Measurements from ENCODE around the gene ATAD5. TPM values are rescaled to one million over a fixed set of nuclear protein-coding genes. Genes with fewer than 3 reads are reported as not detected.

ATAD5 gene, protein sequence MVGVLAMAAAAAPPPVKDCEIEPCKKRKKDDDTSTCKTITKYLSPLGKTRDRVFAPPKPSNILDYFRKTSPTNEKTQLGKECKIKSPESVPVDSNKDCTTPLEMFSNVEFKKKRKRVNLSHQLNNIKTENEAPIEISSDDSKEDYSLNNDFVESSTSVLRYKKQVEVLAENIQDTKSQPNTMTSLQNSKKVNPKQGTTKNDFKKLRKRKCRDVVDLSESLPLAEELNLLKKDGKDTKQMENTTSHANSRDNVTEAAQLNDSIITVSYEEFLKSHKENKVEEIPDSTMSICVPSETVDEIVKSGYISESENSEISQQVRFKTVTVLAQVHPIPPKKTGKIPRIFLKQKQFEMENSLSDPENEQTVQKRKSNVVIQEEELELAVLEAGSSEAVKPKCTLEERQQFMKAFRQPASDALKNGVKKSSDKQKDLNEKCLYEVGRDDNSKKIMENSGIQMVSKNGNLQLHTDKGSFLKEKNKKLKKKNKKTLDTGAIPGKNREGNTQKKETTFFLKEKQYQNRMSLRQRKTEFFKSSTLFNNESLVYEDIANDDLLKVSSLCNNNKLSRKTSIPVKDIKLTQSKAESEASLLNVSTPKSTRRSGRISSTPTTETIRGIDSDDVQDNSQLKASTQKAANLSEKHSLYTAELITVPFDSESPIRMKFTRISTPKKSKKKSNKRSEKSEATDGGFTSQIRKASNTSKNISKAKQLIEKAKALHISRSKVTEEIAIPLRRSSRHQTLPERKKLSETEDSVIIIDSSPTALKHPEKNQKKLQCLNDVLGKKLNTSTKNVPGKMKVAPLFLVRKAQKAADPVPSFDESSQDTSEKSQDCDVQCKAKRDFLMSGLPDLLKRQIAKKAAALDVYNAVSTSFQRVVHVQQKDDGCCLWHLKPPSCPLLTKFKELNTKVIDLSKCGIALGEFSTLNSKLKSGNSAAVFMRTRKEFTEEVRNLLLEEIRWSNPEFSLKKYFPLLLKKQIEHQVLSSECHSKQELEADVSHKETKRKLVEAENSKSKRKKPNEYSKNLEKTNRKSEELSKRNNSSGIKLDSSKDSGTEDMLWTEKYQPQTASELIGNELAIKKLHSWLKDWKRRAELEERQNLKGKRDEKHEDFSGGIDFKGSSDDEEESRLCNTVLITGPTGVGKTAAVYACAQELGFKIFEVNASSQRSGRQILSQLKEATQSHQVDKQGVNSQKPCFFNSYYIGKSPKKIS (N-terminal part only)
- total RNA-seq = 0.34 and 0.64 TPM in 2 replicates

DNA sequence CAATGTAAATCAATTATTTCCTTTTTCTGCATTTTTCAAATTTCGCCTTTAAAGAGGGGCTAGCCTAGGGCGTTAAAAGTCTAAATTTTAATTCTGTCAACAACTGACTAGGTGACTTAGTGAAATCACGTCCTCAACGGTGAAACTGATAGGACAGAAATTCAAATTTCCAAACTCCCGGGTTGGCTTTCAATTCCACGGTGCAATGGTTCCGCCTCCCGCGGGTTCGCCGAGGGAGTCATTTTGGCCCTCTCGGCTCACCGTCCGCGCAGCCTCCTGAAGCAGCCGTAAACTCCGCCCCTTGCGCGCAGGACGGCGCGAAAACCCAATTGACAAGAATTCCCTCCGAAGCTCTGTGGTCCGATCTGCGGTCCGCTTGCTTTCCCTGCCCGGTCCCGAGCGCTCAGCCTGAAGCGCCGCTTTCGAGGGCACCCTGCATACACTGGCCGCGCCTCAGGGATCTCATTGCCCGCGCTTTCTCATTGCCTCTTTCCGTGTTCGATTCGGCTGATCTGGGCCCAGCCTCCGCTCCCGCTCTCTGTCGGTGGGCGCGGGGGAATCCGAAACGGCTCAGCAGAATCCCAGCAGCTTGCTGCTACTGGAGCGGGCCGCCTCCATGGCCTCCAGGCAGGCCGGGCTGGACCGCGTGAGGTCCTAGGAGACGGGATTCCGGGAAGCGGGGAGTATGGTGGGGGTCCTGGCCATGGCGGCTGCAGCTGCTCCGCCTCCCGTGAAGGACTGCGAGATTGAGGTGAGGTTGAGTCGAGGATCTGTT lies at the start of gene ATAD5:
ATAD5 (plus strand) TSS at position 304 of the 775 bp plus-strand sequence; CDS start at position 686, 382 bp downstream.

DNA sequence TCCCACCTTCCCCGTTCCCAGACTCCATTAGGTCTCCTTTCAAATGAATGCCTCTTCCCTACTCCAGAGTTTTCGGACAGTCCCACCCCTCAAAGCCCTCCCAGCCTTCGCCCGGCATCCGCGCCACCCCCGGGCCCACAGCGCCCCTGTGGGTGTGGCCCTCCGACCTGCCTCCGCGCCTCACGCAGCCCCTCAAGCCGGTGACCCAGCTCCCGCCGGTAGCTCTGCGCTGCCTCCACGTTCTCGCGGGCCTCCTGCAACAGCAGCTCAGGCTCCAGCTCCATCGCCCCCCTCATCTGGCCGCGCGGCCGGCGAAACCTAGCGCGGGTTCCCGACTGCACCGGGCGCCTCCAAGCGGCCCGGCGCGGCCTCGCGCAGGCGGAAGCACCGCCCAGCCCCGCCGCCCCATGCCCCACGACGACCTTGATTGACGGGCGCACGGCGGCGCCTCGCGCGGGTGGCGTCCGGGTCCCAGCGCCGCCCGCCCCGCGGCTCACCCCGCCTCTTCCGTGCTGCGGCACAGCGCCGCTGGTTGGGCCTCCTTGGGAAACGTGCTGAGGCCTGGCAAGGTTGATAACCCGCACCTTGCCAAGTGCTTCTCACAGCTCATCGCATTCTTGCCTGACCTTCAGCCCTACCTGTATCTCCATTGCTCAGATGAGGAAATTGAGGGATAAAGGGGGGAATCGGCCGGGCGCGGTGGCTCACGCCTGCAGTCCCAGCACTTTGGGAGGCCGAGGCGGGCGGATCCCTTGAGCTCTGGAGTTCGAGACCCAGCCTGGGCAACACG lies 7.2 kb upstream of the ATAD5 start, which contains the start of gene CRLF3:
CRLF3 (minus strand) TSS at position 337 of the 790 bp plus-strand sequence; CDS start at position 296, 41 bp downstream.

DNA sequence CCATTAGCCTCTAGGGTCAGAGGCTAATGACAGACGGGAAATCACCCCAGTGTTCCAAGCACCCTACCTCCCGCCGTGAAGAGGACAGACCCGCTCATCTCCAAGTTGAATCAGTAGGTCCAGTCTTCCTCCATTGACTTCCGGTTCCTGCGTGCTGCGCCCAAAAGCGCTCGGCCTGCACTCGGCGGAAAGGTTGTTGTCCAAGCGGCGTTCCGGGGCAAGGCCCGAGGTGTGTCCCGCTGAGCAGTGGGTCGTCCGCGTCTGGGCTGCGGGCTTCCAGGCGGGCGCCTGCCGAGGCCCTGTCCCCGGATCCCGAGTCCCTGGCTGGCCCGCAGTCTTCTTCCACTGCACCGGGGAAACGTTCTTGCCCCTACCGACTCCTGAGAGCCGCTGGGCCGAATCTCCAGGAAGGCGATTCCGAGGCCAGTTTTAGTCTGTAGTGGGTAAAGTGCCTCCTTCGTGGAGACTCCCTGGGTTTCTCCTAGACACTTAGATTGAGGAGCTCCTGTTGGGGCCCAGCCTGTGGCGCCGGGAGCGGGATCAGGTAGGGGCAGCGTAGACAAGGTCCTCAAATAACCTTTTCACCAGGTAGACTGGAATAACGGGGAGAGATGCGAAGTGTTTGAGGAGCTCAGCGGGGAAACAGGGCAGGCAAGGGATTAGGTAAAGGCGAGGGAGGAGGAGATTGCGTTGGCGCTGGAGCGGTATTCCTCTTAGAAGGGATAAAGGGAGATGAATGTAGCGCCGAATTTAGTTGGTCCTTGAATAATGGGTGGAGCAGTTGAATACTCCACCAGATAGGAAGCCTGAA lies 74.5 kb downstream of the ATAD5 start, which contains the start of gene TEFM:
TEFM (minus strand) TSS at position 138 of the 811 bp plus-strand sequence; CDS start at position 98, 40 bp downstream.

DNA sequence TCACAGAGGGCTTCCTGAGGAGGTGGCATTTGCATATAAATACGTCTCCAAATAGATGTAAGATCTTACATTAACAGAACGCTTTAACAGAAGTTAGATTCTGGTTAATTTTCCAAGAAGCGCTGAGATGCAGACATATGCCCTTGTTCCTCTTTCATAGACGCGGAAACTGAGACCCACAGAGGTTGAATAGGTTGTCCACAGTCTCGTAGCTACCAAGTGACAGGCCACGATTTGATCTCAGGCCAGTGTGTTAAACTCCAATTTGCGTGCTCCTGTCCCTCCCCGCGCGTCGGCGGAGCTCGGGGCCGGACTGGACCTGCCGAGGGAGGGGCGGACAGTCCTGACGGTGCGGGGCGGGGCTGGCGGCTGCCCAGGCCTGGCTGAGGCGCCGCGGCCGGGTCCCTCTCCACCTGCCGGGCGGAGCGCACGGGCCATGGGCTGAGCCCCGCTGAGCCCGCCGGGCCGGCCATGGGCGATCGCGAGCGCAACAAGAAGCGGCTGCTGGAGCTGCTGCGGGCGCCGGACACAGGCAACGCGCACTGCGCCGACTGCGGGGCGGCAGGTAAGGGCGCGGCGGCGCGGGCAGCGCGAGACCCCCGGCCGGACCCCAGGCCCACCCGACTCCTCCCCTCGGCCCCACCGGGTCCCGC lies 89.9 kb downstream of the ATAD5 start, which contains the start of gene ADAP2:
ADAP2 (plus strand) TSS at position 402 of the 653 bp plus-strand sequence; CDS start at position 472, 70 bp downstream.

Other genes with a start within 250 kb of the ATAD5 start
- gene CRLF3, start 7.3 kb upstream of the ATAD5 start, total RNA-seq = 16.4 and 27.0 TPM in 2 replicates
- 6.5 and 8.8 TPM in 2 replicates for gene TEFM, start 74.3 kb downstream of the ATAD5 start, total RNA-seq
- 1.2 and 9.9 TPM in 2 replicates for gene ADAP2, start 90.0 kb downstream of the ATAD5 start, total RNA-seq
- 15.4 and 19.7 TPM in 2 replicates for gene RNF135, start 139.1 kb downstream of the ATAD5 start, total RNA-seq

All from nasal cavity respiratory epithelium epithelial cell of viscerocranial mucosa (primary cell).